A549 (cell line): Measurements from ENCODE around the gene CYP1B1. TPM values are rescaled to one million over a fixed set of nuclear protein-coding genes. Genes with fewer than 3 reads are reported as not detected.

Source experiments
- ATAC-seq, 2 experiments: fragments of 200-7000 bp in 1 of 2; fragments of >200 bp in 1 of 2; cut with Nextera tagmentation in 1 of 2; cut with Tn5 transposase in 1 of 2; 3 replicates each; pipeline versions ENCODE4 v1.8.0 to v1.9.1; 2018 to 2020; ENCODE audit warnings: mild to moderate bottlenecking in 1 of 2, moderate library complexity in 1 of 2
- CTCF ChIA-PET: fragments of 300-600 bp; sonication (Branson Sonifier 250); formaldehyde crosslinking; extraction: SDS; loops from one replicate; lab custom pipeline; 2021; ENCODE audit warnings: antibody characterized with exemption, inconsistent platforms; lab: Yijun Ruan, JAX
- POLR2A ChIA-PET: fragments of 350-600 bp; formaldehyde crosslinking; extraction: SDS; loops from one replicate; lab custom pipeline; 2021; ENCODE audit warnings: antibody characterized with exemption, inconsistent platforms; lab: Yijun Ruan, JAX
- DNase-seq, 2 experiments: peaks; one replicate each; pipeline versions ENCODE4 v3.0.0 to v3.0.0-alpha.2; 2011 to 2016; ENCODE audit warnings: low read depth in 1 of 2, low spot score in 1 of 2
- FAIRE-seq: peaks from 2 replicates; lab custom pipeline; 2011; peaks lifted over from hg19 to GRCh38; lab: Jason Lieb, UNC
- H3K27ac ChIP-seq, 2 experiments: fragments of >200 bp; sonication (Bioruptor Twin); formaldehyde crosslinking; 3 replicates each; pipeline ENCODE4 v1.5.1; 2016 to 2017
- H3K4me1 ChIP-seq: fragments of >200 bp; sonication (Bioruptor Twin); formaldehyde crosslinking; 3 replicates; pipeline ENCODE4 v1.6.1; 2016
- H3K4me2 ChIP-seq: fragments of >200 bp; sonication (Bioruptor Twin); formaldehyde crosslinking; 3 replicates; pipeline ENCODE4 v1.6.1; 2016
- H3K4me3 ChIP-seq: fragments of >200 bp; sonication (Bioruptor Twin); formaldehyde crosslinking; 3 replicates; pipeline ENCODE4 v1.5.1; 2016
- H3K9me3 ChIP-seq: fragments of >200 bp; sonication (Bioruptor Twin); formaldehyde crosslinking; 3 replicates; pipeline ENCODE4 v1.6.1; 2016
- BCL3 ChIP-seq: fragments of >200 bp; sonication (Bioruptor Twin); formaldehyde crosslinking; IDR thresholded peaks from 3 replicates; pipeline ENCODE4 v1.6.1; 2016
- EHMT2 ChIP-seq: fragments of 200-600 bp; sonication (generic); IDR thresholded peaks from 2 replicates; pipeline ENCODE4 v1.6.1; 2016; ENCODE audit warnings: antibody characterized with exemption, low read depth, mild to moderate bottlenecking, moderate library complexity
- EP300 ChIP-seq, 2 experiments: fragments of >200 bp; sonication (Bioruptor Twin); formaldehyde crosslinking; IDR thresholded peaks; 2 replicates in 1 of 2; 3 replicates in 1 of 2; pipeline ENCODE4 v1.6.1; 2016 to 2017
- ESRRA ChIP-seq: fragments of 150-350 bp; IDR thresholded peaks from 2 replicates; pipeline ENCODE4 v1.6.1; 2014; ENCODE audit warnings: mild to moderate bottlenecking, low read length, borderline replicate concordance
- FOSL2 ChIP-seq, 2 experiments: fragments of 450-650 bp in 1 of 2; fragments of >200 bp in 1 of 2; sonication (Bioruptor Twin) in 1 of 2; formaldehyde crosslinking; IDR thresholded peaks; 2 replicates each; pipeline versions ENCODE4 v1.5.0 to v1.6.1; 2016 to 2020; ENCODE audit warnings: mild to moderate bottlenecking in 1 of 2, moderate library complexity in 1 of 2
- FOXS1 ChIP-seq: fragments of 250-450 bp; sonication (Bioruptor Pico); IDR thresholded peaks from 2 replicates; pipeline ENCODE4 v1.5.0; 2020; ENCODE audit warnings: mild to moderate bottlenecking, moderate library complexity
- MAFK ChIP-seq: fragments of 450-650 bp; IDR thresholded peaks from 2 replicates; pipeline ENCODE4 v1.6.1; 2014; ENCODE audit not compliant: partially characterized antibody
- MAX ChIP-seq: IDR thresholded peaks from 2 replicates; pipeline ENCODE4 v1.6.1; 2012
- NFE2L2 ChIP-seq: fragments of 150-350 bp; conservative IDR thresholded peaks from 2 replicates; pipeline ENCODE4 v1.6.1; 2014; ENCODE audit warnings: low read length
- RFX5 ChIP-seq: fragments of 450-650 bp; IDR thresholded peaks from 2 replicates; pipeline ENCODE4 v1.7.1; 2014; ENCODE audit warnings: antibody characterized with exemption, mild to moderate bottlenecking, moderate library complexity
- ZC3H11A ChIP-seq: fragments of 450-650 bp; IDR thresholded peaks from 2 replicates; pipeline ENCODE4 v1.6.1; 2014; ENCODE audit warnings: antibody characterized with exemption, mild to moderate bottlenecking
- whole genome bisulfite sequencing: methylation state at CpG from one replicate; pipeline ENCODE4 v1.1.6; 2017; ENCODE audit errors: missing lambda C conversion rate; 5-methylcytosine and 5-hydroxymethylcytosine counted together
- polyA plus RNA-seq, 4 experiments: library from polyadenylated mRNA; depleted of rRNA in 3 of 4; stranded (reverse); fragments of >200 nt; fragmentation: RNase III in 1 of 4; extraction: RNeasy Plus Mini Kit Qiagen cat#74134 plus additional on column Dnase treatment in 1 of 4; gene quantifications; 2 replicates in 3 of 4; 3 replicates in 1 of 4; pipeline ENCODE4 v1.2.3, GENCODE V29; 2011 to 2017

Gene CYP1B1
- polyA plus RNA-seq, 2 of the 4 experiments (the other 2 are of a cell fraction) = 5.3 to 13.2 TPM

GRCh38 chr2:38017836-38018235 lies 58.1 kb downstream of the CYP1B1 start:
- Histone ChIP-seq H3K9me3 (no peaks in the 10 kb centered on the region), H3K27ac (no peak overlapping the region), H3K4me1 (peaks cover 9% of the 10 kb centered on the region), H3K4me3 (no peak overlapping the region), H3K4me2 (no peak overlapping the region)
- no peak for TF ChIP-seq EP300 (IDR thresholded peaks at IDR 0.05)
- TF ChIP-seq ZC3H11A = no peak
- no peak for TF ChIP-seq FOXS1 (CRISPR knock-in tag)
- TF ChIP-seq EHMT2 = no peak
- no peak for TF ChIP-seq NFE2L2
- TF ChIP-seq MAFK = no peak
- no peak for TF ChIP-seq RFX5
- no peak for TF ChIP-seq MAX
- TF ChIP-seq ESRRA = no peak
- no peak for TF ChIP-seq FOSL2 (IDR thresholded peaks at IDR 0.05)
- TF ChIP-seq FOSL2 (CRISPR knock-in tag; IDR thresholded peaks at IDR 0.05) = no peak
- TF ChIP-seq BCL3 = no peak
- POLR2A ChIA-PET = no interaction called here
- no peak for DNase-seq
- CTCF ChIA-PET = interaction anchor here (1.1 to 2.5 kb wide), 2 partner anchors 36 to 98 kb away, joined by 3 to 6 read pairs; no protein-coding TSS in a partner anchor
- WGBS = 88% methylated on average over 7 of the region's 7 CpGs
- no peak for FAIRE-seq
- ATAC-seq = no peak

Other genes starting within 250 kb of the CYP1B1 start
- 4.5 and 6.9 TPM in 2 replicates for gene RMDN2, start 150.9 kb downstream of the CYP1B1 start, polyA plus RNA-seq (2011; rRNA removed)
- 4.6 to 5.4 TPM (median 4.8 TPM) in 3 replicates for gene RMDN2, start 150.9 kb downstream of the CYP1B1 start, polyA plus RNA-seq (2017; fragmentation: RNase III; extraction: RNeasy Plus Mini Kit Qiagen cat#74134 plus additional on column Dnase treatment)